Measurements from ENCODE around the gene TNK2. TPM values are rescaled to one million over a fixed set of nuclear protein-coding genes. Genes with fewer than 3 reads are reported as not detected.
"Not testable (repeated sequence)": the region's sequence is repeated elsewhere in the genome, so short reads cannot be mapped to it uniquely, and the experiment has no call there.

Gene TNK2
- 172 and 212 TPM in 2 replicates for total RNA-seq (2014; rRNA removed; shearing (Covaris generic))

- peak; percentile 57 for DNase-seq (ENCODE audit: low spot score)
Measured at GRCh38 chr3:195907934-195908693, at the start of gene TNK2. TSS of gene TNK2 (minus strand) at chr3:195908551. CDS start at chr3:195888588, 19,963 bp downstream.

- no peak for DNase-seq (ENCODE audit: low spot score)
Measured at GRCh38 chr3:195956577-195956976, 48.2 kb upstream of the TNK2 start.

GRCh38 chr3:195955416-195955841 lies 47.1 kb upstream of the TNK2 start:
- peak; percentile 3 for DNase-seq (ENCODE audit: low spot score)

GRCh38 chr3:195954752-195955119 lies 46.4 kb upstream of the TNK2 start:
- not testable (repeated sequence) for DNase-seq (ENCODE audit: low spot score)

- peak; percentile 84 for DNase-seq (ENCODE audit: low spot score)
Measured at GRCh38 chr3:195954052-195954751, 45.9 kb upstream of the TNK2 start.

- DNase-seq (ENCODE audit: low spot score) = not testable (repeated sequence)
Measured at GRCh38 chr3:195952590-195952989, 44.2 kb upstream of the TNK2 start.

- not testable (repeated sequence) for DNase-seq (ENCODE audit: low spot score)
Measured at GRCh38 chr3:195951443-195952177, 43.3 kb upstream of the TNK2 start.

GRCh38 chr3:195950731-195951130 lies 42.4 kb upstream of the TNK2 start:
- not testable (repeated sequence) for DNase-seq (ENCODE audit: low spot score)

- not testable (repeated sequence) for DNase-seq (ENCODE audit: low spot score)
Measured at GRCh38 chr3:195950164-195950563, 41.8 kb upstream of the TNK2 start.

- DNase-seq (ENCODE audit: low spot score) = not testable (repeated sequence)
Measured at GRCh38 chr3:195946910-195947699, 38.8 kb upstream of the TNK2 start.

GRCh38 chr3:195941265-195941815 lies 33.0 kb upstream of the TNK2 start:
- DNase-seq (ENCODE audit: low spot score) = not testable (repeated sequence)

- DNase-seq (ENCODE audit: low spot score) = not testable (repeated sequence)
Measured at GRCh38 chr3:195940806-195941205, 32.5 kb upstream of the TNK2 start.

GRCh38 chr3:195939526-195940470 lies 31.4 kb upstream of the TNK2 start:
- not testable (repeated sequence) for DNase-seq (ENCODE audit: low spot score)

- DNase-seq (ENCODE audit: low spot score) = peak; percentile 71
Measured at GRCh38 chr3:195933044-195933430, 24.7 kb upstream of the TNK2 start.

GRCh38 chr3:195932418-195933043 lies 24.2 kb upstream of the TNK2 start:
- DNase-seq (ENCODE audit: low spot score) = no peak

GRCh38 chr3:195931582-195932273 lies 23.4 kb upstream of the TNK2 start:
- no peak for DNase-seq (ENCODE audit: low spot score)

GRCh38 chr3:195929452-195929851 lies 21.1 kb upstream of the TNK2 start:
- DNase-seq (ENCODE audit: low spot score) = no peak

- no peak for DNase-seq (ENCODE audit: low spot score)
Measured at GRCh38 chr3:195921334-195921791, 13.0 kb upstream of the TNK2 start.

GRCh38 chr3:195918176-195918575 lies 9.8 kb upstream of the TNK2 start:
- no peak for DNase-seq (ENCODE audit: low spot score)

All from HT-29 (cell line).